DMS79 (cell line): ENCODE results near the gene USP22.

Source experiments
- DNase-seq: peaks from one replicate; lab custom pipeline; 2025; lab: John Stamatoyannopoulos, UW

USP22 gene

GRCh38 chr17:21046216-21046615 lies 3.4 kb upstream of the USP22 start:
- DNase-seq = no peak

DNA sequence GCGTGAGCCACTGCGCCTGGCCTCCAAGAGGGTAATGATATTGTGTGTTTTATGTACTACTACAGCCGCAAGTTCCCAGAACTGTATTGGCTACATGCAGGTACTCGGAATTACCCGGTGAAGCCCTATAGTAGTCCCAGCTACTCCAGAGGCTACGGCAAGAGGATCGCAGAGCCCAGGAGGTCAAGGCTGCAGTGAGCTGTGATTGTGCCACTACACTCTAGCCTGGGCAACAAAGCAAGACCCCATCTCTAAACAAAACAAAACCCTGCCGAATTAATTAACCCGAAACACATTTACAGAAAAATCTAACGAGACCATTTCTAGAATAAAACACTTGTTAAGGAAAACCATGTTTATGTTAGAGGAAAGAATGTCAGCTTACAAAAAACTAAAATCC lies 2.2 kb upstream of the USP22 start:
- no peak for DNase-seq

GRCh38 chr17:21043296-21044232 lies 753 bp upstream of the USP22 start:
- peak; percentile 76 for DNase-seq

GRCh38 chr17:21041741-21042457 lies 912 bp downstream of the USP22 start:
- no peak for DNase-seq

DNA sequence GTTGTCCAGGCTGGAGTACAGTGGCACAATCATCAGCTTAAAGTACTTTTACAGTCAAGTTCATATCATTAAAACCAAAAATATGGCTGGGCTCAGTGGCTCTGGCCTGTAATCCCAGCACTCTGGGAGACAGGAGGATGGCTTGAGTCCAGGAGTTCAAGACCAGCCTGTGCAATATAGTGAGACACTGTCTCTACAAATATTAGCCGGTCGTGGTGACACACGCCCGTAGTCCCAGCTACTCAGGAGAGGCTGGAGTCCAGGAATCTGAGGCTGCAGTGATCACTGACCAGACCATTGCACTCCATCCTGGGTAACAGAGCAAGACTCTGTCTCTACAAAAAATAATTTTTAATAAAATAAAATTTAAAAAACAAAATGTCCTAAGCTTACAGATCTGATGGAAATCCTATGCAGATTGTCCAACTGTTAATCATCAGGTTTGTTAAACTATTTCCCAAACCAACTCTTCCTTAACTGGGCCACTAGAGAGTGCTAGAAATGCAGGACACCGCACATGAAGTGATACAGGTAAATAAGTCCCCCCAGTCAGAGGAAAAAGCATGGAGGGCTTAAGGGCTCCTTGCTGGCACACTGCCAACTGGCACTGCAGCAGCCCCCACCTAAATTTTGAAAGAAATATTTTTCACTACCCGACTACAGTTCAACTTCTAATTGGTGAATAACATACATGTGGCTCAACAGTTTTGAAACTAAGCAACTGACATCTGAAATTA lies 2.8 kb downstream of the USP22 start:
- no peak for DNase-seq

DNA sequence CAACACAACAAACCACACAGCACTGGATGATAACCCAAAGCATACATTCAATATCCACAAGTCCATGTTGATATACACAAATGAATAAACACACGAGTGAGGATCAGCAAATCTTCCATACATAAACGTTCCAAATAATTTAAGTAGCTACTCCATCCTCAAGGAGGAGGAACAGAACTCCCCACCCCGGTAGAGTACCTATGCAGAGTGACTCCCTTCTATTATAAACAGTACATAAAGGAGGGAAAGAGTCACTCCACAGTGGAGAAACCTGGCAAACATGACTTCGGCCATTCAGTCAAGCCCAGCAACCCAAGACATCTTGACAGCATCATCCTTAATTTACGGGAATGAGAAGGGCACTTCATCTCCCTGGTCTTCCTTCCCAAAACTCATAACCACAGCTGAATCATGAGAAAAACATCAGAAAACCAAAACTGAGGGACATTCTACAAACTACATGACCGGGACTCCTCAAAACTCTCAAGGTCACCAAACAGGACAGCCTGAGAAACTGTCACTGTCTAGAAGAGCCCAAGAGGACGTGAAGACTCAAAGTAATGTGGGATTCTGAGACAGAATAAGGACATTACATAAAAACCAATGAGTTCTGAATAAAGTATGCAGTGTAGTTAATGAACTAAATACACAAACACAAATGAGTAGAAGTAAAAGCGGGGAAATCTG lies 5.6 kb downstream of the USP22 start:
- DNase-seq = no peak

- DNase-seq = no peak
Measured at GRCh38 chr17:21036361-21036881, 6.4 kb downstream of the USP22 start.

GRCh38 chr17:21035406-21035805 lies 7.4 kb downstream of the USP22 start:
- no peak for DNase-seq

DNA sequence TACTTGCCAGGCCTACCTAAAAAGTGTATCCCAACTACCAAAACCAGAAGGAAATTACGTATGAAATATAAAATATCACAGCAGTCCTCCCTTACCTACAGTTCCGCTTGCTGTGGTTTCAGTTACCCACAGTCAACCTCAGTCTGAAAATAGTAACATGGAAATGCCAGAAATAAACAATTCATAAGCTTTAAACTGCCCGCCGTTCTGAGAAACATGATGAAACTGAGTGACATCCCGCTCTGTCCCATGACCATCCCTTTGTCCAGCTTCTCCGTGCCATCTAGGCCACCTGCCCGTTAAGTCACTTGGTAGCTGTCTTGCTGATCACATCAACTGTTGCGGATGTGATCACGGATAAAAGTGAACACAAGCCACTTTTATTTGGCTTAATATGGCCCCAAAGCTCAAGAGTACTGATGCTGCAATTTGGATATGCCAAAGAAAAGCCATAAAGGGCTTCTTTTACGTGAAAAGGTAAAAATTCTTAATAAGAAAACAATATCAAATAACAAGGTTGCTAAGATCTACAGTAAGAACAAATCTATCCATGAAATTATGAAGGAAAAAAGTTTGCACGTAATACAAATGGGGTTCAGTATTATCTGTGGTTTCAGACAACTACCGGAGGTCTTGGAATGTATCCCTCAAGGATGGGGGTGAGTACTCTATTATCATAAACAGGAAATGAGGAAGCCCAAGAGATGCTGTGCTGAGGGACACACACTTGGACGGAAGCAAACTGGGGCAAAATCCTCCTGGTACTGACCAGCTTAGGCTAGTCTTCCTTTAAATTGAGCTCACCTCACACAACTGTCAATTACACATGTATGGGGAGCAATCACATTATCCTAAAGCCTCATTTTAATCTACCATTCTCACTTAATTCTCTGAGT lies 8.2 kb downstream of the USP22 start:
- DNase-seq = no peak

- DNase-seq = no peak
Measured at GRCh38 chr17:21033350-21033749, 9.5 kb downstream of the USP22 start.

DNA sequence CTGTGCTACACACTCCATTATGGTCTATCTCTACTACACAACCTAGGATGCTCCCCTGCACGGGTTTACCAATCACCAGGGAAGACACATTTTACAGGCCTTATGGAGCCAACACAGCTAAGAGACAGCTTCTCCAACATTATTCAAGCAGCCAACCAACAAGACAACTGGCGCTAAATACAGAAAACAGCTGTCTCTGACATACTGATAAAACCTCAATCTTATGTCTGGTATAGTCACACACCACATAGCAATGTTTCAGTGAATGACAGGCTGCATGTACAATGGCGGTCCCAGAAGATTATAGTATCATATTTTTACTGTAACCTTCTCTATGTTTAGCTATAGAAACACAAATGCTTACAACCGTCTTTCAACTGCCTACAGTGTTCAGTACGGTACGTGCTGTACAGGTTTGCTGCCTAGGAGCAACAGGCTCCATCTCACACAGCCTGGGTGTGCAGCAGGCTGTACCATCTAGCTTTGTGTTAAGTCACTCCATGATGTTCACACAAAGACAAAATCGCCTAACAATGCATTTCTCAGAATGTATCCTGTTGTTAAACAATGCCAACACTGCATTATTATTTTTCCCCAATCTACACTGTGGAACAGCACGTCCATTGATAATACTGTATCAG lies 10.9 kb downstream of the USP22 start:
- DNase-seq = no peak

DNA sequence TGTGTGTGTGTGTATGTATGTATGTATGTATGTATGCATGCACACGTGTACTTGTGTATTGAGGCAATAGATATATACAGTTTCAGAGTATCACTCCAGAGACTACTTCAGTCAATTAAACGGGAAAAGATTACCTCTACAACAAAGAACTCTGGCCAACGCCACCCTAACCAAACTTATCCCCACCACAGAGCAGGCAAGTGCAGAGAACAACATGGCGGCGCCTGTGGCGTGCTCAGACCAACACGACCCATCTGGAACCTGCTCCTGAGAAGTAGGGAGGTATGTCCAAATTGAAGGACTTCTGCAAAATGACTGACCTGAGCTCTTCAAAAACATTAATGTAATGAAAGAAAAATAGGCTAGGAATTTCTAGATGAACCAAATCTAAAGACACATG lies 12.4 kb downstream of the USP22 start:
- no peak for DNase-seq

- no peak for DNase-seq
Measured at GRCh38 chr17:21029515-21029914, 13.3 kb downstream of the USP22 start.

- DNase-seq = no peak
Measured at GRCh38 chr17:21029036-21029435, 13.8 kb downstream of the USP22 start.

DNA sequence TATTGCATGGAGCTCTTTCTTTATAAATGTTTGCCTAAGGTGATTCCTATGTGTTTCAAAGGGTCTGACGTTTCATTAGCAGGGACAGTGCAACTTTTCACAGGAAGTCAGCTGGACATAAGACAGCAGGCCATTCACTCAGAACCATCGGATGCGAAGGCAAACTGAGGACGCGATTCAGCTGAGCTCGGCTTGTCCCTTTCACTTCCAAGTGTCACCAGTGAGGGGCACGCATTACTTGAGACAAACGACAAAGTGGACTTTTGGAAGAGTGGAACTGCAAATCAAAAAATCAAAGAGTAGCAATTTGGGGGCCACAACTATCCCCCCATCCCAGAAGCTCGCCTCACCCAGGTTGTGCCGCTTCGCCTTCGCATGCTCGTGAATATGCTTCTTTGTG lies 14.6 kb downstream of the USP22 start:
- DNase-seq = no peak

DNA sequence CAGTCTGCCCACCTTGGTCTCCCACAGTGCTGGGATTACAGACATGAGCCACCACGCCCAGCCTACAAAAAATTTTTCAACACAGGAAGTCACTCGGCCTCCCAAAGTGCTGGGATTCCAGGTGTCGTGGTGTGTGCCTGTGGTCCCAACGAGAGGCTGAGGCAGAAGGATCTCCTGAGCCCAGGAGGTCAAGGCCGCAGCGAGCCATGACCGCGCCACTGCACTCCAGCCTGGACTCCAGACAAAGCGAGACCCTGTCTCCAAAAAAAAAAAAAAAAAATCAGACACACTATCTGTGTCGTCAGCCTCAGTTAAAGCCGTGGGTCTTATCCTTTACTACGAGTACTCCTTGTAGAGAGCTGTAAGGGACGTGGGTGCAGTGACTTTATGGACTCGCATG lies 15.8 kb downstream of the USP22 start:
- no peak for DNase-seq

- DNase-seq = no peak
Measured at GRCh38 chr17:21025451-21025850, 17.4 kb downstream of the USP22 start.

DNA sequence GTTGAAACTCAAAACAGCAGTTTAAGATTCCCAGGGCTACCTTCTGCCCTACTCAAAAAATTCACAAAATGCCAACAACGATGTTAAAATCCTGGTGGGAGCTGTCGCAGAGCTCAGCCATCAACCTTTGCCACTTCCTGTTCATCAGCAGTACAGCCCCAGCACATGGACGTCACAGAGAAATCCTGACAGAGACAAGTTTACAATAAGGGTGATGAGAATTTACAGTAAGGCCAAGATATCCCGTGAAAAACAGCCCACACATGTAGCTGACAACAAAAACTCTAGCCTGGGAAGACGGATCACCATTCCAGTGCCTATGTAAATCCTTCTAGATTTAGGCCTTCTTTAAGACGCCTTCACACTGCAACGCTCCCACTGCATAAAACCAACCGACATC lies 18.8 kb downstream of the USP22 start:
- no peak for DNase-seq

- DNase-seq = no peak
Measured at GRCh38 chr17:21021208-21021803, 21.5 kb downstream of the USP22 start.

- DNase-seq = no peak
Measured at GRCh38 chr17:21020622-21021021, 22.2 kb downstream of the USP22 start.
